Stimulated activated CD4-positive, alpha-beta T cell treated with anti-CD3 and anti-CD28 coated beads, Interleukin-15, amount 100 ng/mL, for 24 hours (primary cell): ENCODE data around the gene TEPSIN.
"Not testable (repeated sequence)": the region's sequence is repeated elsewhere in the genome, so short reads cannot be mapped to it uniquely, and the experiment has no call there.

ENCODE experiments used
- DNase-seq: peaks from one replicate; pipeline ENCODE4 v3.0.0-alpha.2; 2020

The TEPSIN gene

GRCh38 chr17:81234940-81235821, 3.7 kb downstream of the TEPSIN start:
- no peak for DNase-seq

GRCh38 chr17:81234506-81234855, 4.4 kb downstream of the TEPSIN start:
- no peak for DNase-seq

GRCh38 chr17:81233811-81234505, 4.9 kb downstream of the TEPSIN start:
- DNase-seq, result no peak

- no peak for DNase-seq
These were observed 5.5 kb downstream of the TEPSIN start for GRCh38 chr17:81233316-81233715.

- DNase-seq, result no peak
These were observed 6.1 kb downstream of the TEPSIN start for GRCh38 chr17:81232616-81233241.

GRCh38 chr17:81231766-81232581, 6.9 kb downstream of the TEPSIN start:
- DNase-seq, result no peak

GRCh38 chr17:81231121-81231645, 7.7 kb downstream of the TEPSIN start:
- no peak for DNase-seq

- no peak for DNase-seq
These were observed 8.6 kb downstream of the TEPSIN start for GRCh38 chr17:81230043-81230820.

GRCh38 chr17:81229666-81229920, 9.3 kb downstream of the TEPSIN start:
- no peak for DNase-seq

GRCh38 chr17:81228834-81229665, 9.8 kb downstream of the TEPSIN start:
- DNase-seq, result no peak

GRCh38 chr17:81228420-81228819, 10.4 kb downstream of the TEPSIN start:
- no peak for DNase-seq

GRCh38 chr17:81227630-81228029, 11.2 kb downstream of the TEPSIN start:
- not testable (repeated sequence) for DNase-seq

- DNase-seq, result no peak
These were observed 15.1 kb downstream of the TEPSIN start for GRCh38 chr17:81223762-81224130.

GRCh38 chr17:81222906-81223761, 15.7 kb downstream of the TEPSIN start, which contains the start of gene CEP131:
CEP131 (minus strand) TSS chr17:81222965; CDS start chr17:81220056, 2,909 bp downstream.
- peak; percentile 99 for DNase-seq

- DNase-seq, result no peak
These were observed 16.3 kb downstream of the TEPSIN start for GRCh38 chr17:81222620-81222905.

- no peak for DNase-seq
These were observed 16.8 kb downstream of the TEPSIN start for GRCh38 chr17:81221842-81222619.

- DNase-seq, result no peak
These were observed 17.4 kb downstream of the TEPSIN start for GRCh38 chr17:81221371-81221841.

GRCh38 chr17:81219476-81220180, 19.2 kb downstream of the TEPSIN start:
- no peak for DNase-seq

- no peak for DNase-seq
These were observed 19.9 kb downstream of the TEPSIN start for GRCh38 chr17:81218991-81219390.
